A549 (cell line): ENCODE data around the gene CPO.

ENCODE experiments used
- ATOH8 ChIP-seq: fragments of 250-450 bp; sonication (Bioruptor Pico); IDR thresholded peaks from 2 replicates; pipeline ENCODE4 v1.5.0; 2020; ENCODE audit warnings: low read depth, mild to moderate bottlenecking, moderate library complexity
- CBX8 ChIP-seq: fragments of 200-600 bp; sonication (generic); IDR thresholded peaks from 2 replicates; pipeline ENCODE4 v1.6.1; 2016
- CEBPB ChIP-seq, 2 experiments: fragments of >200 bp in 1 of 2; sonication (Bioruptor Twin) in 1 of 2; formaldehyde crosslinking in 1 of 2; IDR thresholded peaks; 2 replicates each; pipeline ENCODE4 v1.6.1; 2012 to 2016
- CTCF ChIP-seq: fragments of >200 bp; sonication (Bioruptor Twin); formaldehyde crosslinking; IDR thresholded peaks from 3 replicates; pipeline ENCODE4 v1.5.1; 2016
- E2F6 ChIP-seq: IDR thresholded peaks from 2 replicates; pipeline ENCODE4 v1.6.1; 2012; ENCODE audit warnings: low read depth, borderline replicate concordance
- ELK1 ChIP-seq: fragments of 150-350 bp; IDR thresholded peaks from 2 replicates; pipeline ENCODE4 v1.6.1; 2014; ENCODE audit warnings: low read depth, mild to moderate bottlenecking, low read length
- HMGXB4 ChIP-seq: fragments of 250-450 bp; sonication (Bioruptor Pico); IDR thresholded peaks from 2 replicates; pipeline ENCODE4 v1.5.0; 2021; ENCODE audit warnings: mild to moderate bottlenecking, moderate library complexity, borderline replicate concordance
- JUNB ChIP-seq: fragments of >200 bp; sonication (Bioruptor Twin); formaldehyde crosslinking; IDR thresholded peaks from 2 replicates; pipeline ENCODE4 v1.6.1; 2016
- MAX ChIP-seq: IDR thresholded peaks from 2 replicates; pipeline ENCODE4 v1.6.1; 2012
- MAZ ChIP-seq: fragments of 150-350 bp; IDR thresholded peaks from 2 replicates; pipeline ENCODE4 v1.6.1; 2014; ENCODE audit warnings: antibody characterized with exemption, low read depth, low read length, borderline replicate concordance
- POLR2A ChIP-seq: IDR thresholded peaks from 2 replicates; pipeline ENCODE4 v1.6.1; 2012; ENCODE audit warnings: mild to moderate bottlenecking, low read length
- RFX5 ChIP-seq: fragments of 450-650 bp; IDR thresholded peaks from 2 replicates; pipeline ENCODE4 v1.7.1; 2014; ENCODE audit warnings: antibody characterized with exemption, mild to moderate bottlenecking, moderate library complexity
- TFCP2L1 ChIP-seq: fragments of 250-450 bp; sonication (Bioruptor Pico); IDR thresholded peaks from 2 replicates; pipeline ENCODE4 v1.5.0; 2021; ENCODE audit warnings: mild to moderate bottlenecking
- ZFP36 ChIP-seq: fragments of 450-650 bp; IDR thresholded peaks from 2 replicates; pipeline ENCODE4 v1.6.1; 2014; ENCODE audit warnings: borderline replicate concordance; ENCODE audit not compliant: partially characterized antibody

- TF ChIP-seq ELK1 (no peak), CTCF (no peak), E2F6 (no peak), RFX5 (no peak), POLR2A (no peak), HMGXB4 (CRISPR knock-in tag) (no peak), CEBPB (IDR thresholded peaks at IDR 0.05) (no peak), TFCP2L1 (CRISPR knock-in tag) (no peak), ATOH8 (CRISPR knock-in tag) (no peak), JUNB (no peak), MAZ (no peak), MAX (no peak), CBX8 (no peak), ZFP36 (no peak)
Observed at GRCh38 chr2:206980413-206980812, 41.1 kb downstream of the CPO start.
